Measurements from ENCODE around the gene AGFG1. TPM values are rescaled to one million over a fixed set of nuclear protein-coding genes. Genes with fewer than 3 reads are reported as not detected.

AGFG1 gene
- total RNA-seq, 1 experiment from 2014 or later = 126 TPM

DNA sequence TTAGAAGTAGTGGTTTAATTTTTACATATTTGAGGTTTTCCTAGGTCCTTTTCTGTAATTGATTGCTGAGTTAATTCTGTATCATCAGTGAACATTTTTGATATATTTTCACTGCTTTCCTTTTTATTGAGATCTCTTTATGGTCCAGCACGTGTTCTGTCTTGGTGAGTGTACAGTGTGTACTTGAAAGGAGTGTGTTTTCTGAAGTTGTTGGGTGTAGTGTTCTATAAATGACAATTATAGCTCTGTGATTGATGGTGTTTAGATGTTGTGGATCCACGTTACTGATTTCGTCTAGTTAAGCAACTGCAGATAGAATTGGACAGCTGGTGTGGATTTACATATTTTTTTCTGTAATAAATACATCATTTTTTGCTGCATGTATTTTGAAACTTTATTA lies 32.7 kb downstream of the AGFG1 start:
- DNase-seq = no peak
- Mint-ChIP-seq H3K27ac (ENCODE audit: unreplicated experiment) (peak overlapping the region; percentile 80), H3K4me1 (ENCODE audit: low read depth, unreplicated experiment) (peaks cover 72% of the 10 kb centered on the region), H3K27me3 (ENCODE audit: unreplicated experiment) (no peaks in the 10 kb centered on the region), H3K4me3 (ENCODE audit: low read depth, unreplicated experiment) (peak overlapping the region; percentile 33), H3K36me3 (ENCODE audit: insufficient read depth, unreplicated experiment) (peaks cover 33% of the 10 kb centered on the region), H3K9me3 (ENCODE audit: low read depth, unreplicated experiment) (no peaks in the 10 kb centered on the region)
- intact Hi-C loops (cut with micrococcal nuclease; ENCODE audit: unreplicated experiment) = no loop called here
- CTCF ChIA-PET = interaction anchor here (1.1 to 3.2 kb wide), 3 partner anchors 12 to 98 kb away, joined by 3 to 11 read pairs (median 8); no protein-coding TSS in a partner anchor
- BruUV-seq (replicated peaks) = no TSS peak
- no peak for TF ChIP-seq CTCF (IDR thresholded peaks at IDR 0.05; ENCODE audit: unreplicated experiment)

DNA sequence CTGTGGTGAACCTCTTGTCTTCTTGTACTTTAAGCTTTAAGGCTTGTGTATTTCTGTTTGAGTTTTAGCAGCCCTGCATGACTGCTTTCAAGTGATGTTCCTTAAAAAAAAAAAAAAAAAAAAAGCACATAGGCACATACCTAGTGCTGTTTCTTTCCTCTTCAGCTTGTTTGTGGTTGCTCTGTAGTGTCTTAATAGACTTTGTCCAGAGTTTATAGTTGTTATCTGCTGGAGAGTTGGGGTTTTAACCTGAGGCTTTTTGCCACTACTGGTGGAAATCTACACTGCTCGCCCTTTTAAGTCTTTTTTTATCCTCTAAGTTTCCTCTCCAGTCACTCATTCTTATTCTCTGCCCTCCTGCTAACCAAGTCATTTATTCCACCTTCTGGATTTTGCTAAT lies 34.5 kb downstream of the AGFG1 start:
- CTCF ChIA-PET = interaction anchor here (0.6 to 0.7 kb wide), 3 partner anchors 8 to 285 kb away, joined by 3 to 9 read pairs (median 3); no protein-coding TSS in a partner anchor
- intact Hi-C loops (cut with micrococcal nuclease; ENCODE audit: unreplicated experiment) = no loop called here
- TF ChIP-seq CTCF (IDR thresholded peaks at IDR 0.05; ENCODE audit: unreplicated experiment) = no peak
- no peak overlapping the region for H3K4me3 Mint-ChIP-seq (ENCODE audit: low read depth, unreplicated experiment)
- DNase-seq = no peak
- H3K36me3 Mint-ChIP-seq (ENCODE audit: insufficient read depth, unreplicated experiment) = peaks cover 31% of the 10 kb centered on the region
- no peak overlapping the region for H3K27ac Mint-ChIP-seq (ENCODE audit: unreplicated experiment)
- H3K27me3 Mint-ChIP-seq (ENCODE audit: unreplicated experiment) = no peaks in the 10 kb centered on the region
- H3K4me1 Mint-ChIP-seq (ENCODE audit: low read depth, unreplicated experiment) = peaks cover 80% of the 10 kb centered on the region
- H3K9me3 Mint-ChIP-seq (ENCODE audit: low read depth, unreplicated experiment) = no peaks in the 10 kb centered on the region
- no TSS peak for BruUV-seq (replicated peaks)

GRCh38 chr2:227507963-227508362 lies 36.0 kb downstream of the AGFG1 start:
- Mint-ChIP-seq H3K27ac (ENCODE audit: unreplicated experiment) (no peak overlapping the region), H3K36me3 (ENCODE audit: insufficient read depth, unreplicated experiment) (peaks cover 28% of the 10 kb centered on the region), H3K9me3 (ENCODE audit: low read depth, unreplicated experiment) (no peaks in the 10 kb centered on the region), H3K4me3 (ENCODE audit: low read depth, unreplicated experiment) (no peak overlapping the region), H3K4me1 (ENCODE audit: low read depth, unreplicated experiment) (peaks cover 84% of the 10 kb centered on the region), H3K27me3 (ENCODE audit: unreplicated experiment) (no peaks in the 10 kb centered on the region)
- intact Hi-C loops (cut with micrococcal nuclease; ENCODE audit: unreplicated experiment) = no loop called here
- CTCF ChIA-PET = no interaction called here
- no peak for TF ChIP-seq CTCF (IDR thresholded peaks at IDR 0.05; ENCODE audit: unreplicated experiment)
- DNase-seq = no peak
- BruUV-seq (replicated peaks) = no TSS peak

- no peak for DNase-seq
- intact Hi-C loops (cut with micrococcal nuclease; ENCODE audit: unreplicated experiment) = no loop called here
- Mint-ChIP-seq H3K36me3 (ENCODE audit: insufficient read depth, unreplicated experiment) (peaks cover 17% of the 10 kb centered on the region), H3K27me3 (ENCODE audit: unreplicated experiment) (no peaks in the 10 kb centered on the region), H3K27ac (ENCODE audit: unreplicated experiment) (no peak overlapping the region), H3K4me1 (ENCODE audit: low read depth, unreplicated experiment) (peaks cover 79% of the 10 kb centered on the region), H3K4me3 (ENCODE audit: low read depth, unreplicated experiment) (no peak overlapping the region), H3K9me3 (ENCODE audit: low read depth, unreplicated experiment) (no peaks in the 10 kb centered on the region)
- no TSS peak for BruUV-seq (replicated peaks)
- no peak for TF ChIP-seq CTCF (IDR thresholded peaks at IDR 0.05; ENCODE audit: unreplicated experiment)
- CTCF ChIA-PET = no interaction called here
Measured at GRCh38 chr2:227509076-227509475, 37.1 kb downstream of the AGFG1 start.

Measured in Calu3 (cell line).